HEK293T (cell line): ENCODE data around the gene RNF224.

ENCODE experiments used
- ELF4 ChIP-seq: fragments of 450-650 bp; IDR thresholded peaks from 2 replicates; pipeline ENCODE4 v1.6.1; 2017; ENCODE audit warnings: antibody characterized with exemption
- FOXK2 ChIP-seq: fragments of 450-650 bp; IDR thresholded peaks from 2 replicates; pipeline ENCODE4 v1.6.1; 2016; ENCODE audit warnings: mild to moderate bottlenecking
- FOXM1 ChIP-seq: fragments of 450-650 bp; IDR thresholded peaks from 2 replicates; pipeline ENCODE4 v1.6.1; 2017; ENCODE audit warnings: mild to moderate bottlenecking, borderline replicate concordance
- SP1 ChIP-seq: fragments of 450-650 bp; IDR thresholded peaks from 2 replicates; pipeline ENCODE4 v1.6.1; 2017

DNA sequence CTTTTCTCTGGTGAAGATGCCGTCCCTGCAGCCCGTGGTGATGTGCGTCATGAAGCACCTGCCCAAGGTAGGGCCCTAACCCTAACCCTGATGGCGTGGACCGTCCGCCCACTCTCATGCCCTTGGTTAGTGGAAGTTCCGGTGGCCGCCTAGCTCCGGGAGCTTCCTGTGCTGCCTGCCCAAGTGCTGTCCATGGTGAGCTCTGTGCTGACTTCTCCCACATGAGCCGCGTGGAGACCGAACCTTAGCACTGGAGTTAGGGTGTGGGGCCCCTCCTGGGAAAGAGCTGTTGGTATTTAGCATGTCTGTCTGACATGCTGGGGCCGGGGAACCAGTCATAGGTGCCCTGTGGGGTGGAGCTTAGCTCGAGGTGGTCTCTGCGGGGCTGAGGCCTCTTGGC is 29.1 kb downstream of the RNF224 start:
- TF ChIP-seq FOXM1 (no peak), SP1 (no peak), FOXK2 (no peak), ELF4 (no peak)
